NK-92 (cell line): ENCODE data around the gene RAPGEF5.

ENCODE experiments used
- DNase-seq: peaks from one replicate; lab custom pipeline; 2025; ENCODE audit not compliant: unreplicated experiment; lab: John Stamatoyannopoulos, UW

RAPGEF5 gene

DNA sequence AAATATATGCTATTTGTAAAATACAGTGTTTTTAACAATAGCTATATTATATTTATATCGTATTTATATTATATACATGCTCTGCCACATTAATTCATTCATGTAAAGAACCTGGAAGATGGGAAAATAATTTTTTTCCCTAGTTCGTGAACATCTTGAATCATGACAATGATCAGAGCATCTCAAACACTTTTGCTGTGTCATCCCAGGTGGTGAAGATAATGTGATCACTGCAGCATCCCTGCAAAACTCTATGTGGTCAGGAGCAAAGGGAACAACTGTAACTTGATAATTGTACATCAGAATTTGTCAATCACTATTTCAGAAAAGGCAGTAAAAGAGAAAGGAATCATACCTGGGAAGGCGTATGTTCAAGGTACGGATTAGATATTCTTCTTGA is 39.3 kb downstream of the RAPGEF5 start:
- DNase-seq, result no peak

DNA sequence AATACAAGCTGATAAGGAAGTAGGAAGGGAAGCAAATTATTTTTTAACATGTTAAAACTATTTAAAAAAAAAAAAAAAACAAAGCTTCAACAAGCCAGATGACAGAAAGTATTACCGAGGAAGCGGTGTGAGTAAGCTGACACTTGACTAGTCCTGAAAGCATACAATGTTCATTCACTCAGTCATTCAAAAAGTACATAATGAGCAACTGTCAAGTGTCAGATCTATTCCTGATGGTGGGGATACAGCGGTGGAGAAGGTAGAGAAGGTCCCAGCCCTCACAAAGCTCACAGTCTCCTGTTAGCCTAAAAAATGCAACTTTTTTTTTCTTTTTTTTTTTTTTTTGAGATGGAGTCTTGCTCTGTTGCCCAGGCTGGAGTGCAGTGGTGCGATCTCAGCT is 40.0 kb downstream of the RAPGEF5 start:
- no peak for DNase-seq

- DNase-seq, result no peak
Measured at GRCh38 chr7:22307816-22308215, 49.1 kb downstream of the RAPGEF5 start.

- DNase-seq, result no peak
Measured at GRCh38 chr7:22305706-22306105, 51.2 kb downstream of the RAPGEF5 start.

DNA sequence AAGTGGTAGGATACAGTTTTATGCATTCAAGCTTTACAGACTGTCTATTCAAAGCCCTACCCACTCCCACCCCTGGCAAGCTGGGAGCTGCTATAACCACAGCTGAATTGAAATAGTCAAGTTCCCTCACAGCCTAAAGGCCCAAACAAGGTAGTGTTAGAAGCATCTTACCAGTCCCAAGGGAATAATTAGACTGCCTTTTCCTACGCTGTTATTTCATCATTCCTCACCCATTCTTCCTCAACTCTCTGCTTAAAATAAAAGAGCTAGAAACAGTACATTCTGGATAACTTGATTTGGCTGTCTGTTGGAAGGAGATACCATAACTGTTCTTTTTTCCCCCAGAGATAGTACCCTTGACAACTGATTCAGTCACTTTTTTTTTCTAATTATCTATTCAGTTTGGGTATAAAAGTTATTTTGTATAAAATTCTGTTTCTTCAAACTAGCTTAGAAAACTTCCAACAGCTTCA is 54.0 kb downstream of the RAPGEF5 start:
- DNase-seq, result no peak

DNA sequence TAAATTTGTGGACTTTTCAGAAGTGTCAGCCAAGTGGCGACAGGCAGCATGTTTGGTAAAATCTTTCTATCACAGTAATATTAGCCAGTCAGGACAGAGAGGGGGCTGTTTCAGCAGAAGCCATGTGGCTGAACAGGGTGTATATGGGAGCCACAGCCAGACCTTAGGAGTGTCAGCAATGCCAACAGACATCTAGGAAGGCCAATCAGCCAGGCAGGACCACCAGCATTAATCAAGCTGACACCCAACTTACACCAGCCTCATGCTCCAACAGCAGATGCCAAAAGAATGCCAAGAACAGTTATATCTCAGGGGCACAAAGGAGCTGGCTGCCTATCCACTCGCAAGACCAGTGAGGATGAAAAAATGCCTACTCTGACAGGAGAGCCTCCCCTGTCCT is 54.8 kb downstream of the RAPGEF5 start:
- DNase-seq, result no peak

GRCh38 chr7:22301790-22302189 is 55.2 kb downstream of the RAPGEF5 start:
- DNase-seq, result no peak

DNA sequence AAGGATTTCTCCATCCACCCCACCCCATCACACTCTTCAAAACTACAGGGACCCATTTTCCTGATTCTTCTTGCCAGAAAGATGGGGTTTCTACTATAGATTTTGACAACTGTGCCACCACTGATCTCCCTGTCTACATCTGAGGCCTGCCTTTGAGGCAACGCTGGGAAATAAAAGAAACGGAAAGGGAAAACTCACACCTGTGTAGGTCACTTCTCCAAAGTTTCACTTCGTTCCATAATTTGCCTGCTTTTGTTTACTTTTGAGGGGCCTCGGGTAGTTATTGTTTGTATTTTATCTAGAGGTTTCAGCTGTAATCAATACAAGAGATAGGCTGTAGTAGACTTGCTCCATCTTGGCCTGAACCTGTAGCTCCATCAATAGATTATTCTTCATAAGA is 56.1 kb downstream of the RAPGEF5 start:
- DNase-seq, result no peak

DNA sequence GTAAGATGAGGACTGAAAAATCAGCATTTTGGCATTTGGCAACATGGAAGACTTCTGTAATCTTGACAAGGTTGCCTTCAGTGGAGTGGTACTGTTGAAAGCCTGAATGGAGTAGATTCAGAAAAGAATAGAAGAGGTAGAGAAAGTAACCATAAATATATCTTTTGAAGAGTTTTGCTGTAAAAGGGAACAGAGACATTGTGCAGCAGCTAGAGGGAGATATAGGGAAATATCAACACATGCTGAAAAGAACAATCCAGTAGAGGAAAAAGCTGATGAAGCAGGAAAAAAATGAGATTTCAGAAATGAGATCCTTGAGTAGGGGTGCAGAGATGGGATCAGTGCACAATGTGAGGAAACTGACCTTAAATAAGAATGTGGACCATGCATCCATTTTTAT is 60.0 kb downstream of the RAPGEF5 start:
- DNase-seq, result no peak

DNA sequence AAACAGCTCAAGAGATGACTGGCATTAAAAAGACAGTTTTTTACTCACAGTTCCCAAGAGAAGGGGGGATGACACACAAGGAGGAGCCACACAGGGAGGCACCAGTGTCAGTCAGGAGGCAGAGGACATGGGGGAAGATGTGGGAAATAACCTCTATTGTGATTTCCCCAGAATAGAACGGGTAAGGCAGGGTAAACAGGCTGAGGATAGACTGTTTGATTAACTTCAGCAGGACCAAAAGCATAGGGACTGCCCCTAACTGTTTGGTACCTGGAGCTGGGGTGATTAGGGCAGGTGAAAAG is 60.7 kb downstream of the RAPGEF5 start:
- DNase-seq, result no peak

DNA sequence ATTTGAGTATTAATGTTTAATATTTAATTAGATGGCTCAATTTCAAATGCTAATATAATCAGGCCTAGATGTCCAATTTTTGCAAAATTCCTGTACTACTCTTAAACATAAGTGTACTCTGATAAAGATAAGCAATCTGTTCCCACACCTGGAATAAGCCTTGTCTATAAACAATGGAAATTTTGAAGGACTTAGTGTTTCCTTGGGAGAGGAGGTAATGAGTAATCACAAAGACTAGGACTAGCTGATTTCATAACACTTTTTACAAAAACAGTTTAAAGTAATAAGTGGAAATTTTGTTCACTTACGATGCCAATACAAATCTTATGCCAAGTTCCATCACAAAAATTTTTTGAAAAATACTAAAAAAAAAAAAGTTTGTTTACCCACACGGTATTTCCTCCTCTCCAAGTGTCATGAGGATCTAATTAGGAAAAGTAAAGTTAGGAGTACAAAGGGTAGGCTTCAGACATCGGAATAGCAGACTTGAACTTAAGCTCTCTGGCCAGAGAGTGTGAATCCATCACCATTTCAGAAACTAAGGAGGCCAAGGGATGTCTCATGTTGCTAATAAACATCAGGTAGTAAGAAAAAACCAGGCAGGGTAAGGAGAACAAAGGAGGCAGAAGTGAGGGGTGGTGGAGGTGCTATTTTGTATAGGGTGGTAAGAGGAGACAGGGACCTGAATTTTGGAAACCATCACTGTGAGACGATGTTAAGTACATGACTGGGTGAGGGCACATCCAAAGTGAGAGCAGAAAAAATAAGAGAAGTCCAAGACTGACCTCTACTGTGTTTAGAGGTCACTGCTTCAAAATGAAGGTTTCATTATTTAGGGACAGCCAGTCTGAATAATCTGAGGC is 61.3 kb downstream of the RAPGEF5 start:
- no peak for DNase-seq

GRCh38 chr7:22292531-22292930 is 64.4 kb downstream of the RAPGEF5 start:
- DNase-seq, result no peak

GRCh38 chr7:22291977-22292376 is 65.0 kb downstream of the RAPGEF5 start:
- DNase-seq, result no peak

DNA sequence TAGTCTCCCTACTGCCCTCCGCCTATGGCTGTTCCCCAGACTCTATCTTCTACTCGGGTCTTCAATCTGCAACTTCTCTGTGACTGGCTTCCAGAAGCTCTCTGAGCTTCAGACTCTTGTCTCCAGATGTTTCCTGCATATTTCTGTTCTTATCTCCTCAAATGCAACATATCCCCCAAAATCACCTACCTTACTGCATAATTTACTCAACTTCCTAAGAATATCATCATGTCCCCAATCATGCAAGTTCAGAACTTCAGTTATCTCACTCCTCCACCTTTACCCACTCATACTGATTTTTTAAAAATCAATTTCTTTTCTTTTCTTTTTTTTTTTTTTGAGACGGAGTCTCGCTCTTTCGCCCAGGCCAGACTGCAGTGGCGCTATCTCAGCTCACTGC is 68.8 kb downstream of the RAPGEF5 start:
- DNase-seq, result no peak

GRCh38 chr7:22287412-22287811 is 69.5 kb downstream of the RAPGEF5 start:
- no peak for DNase-seq

GRCh38 chr7:22286436-22286835 is 70.5 kb downstream of the RAPGEF5 start:
- DNase-seq, result no peak

- DNase-seq, result no peak
Measured at GRCh38 chr7:22281481-22281880, 75.5 kb downstream of the RAPGEF5 start.

DNA sequence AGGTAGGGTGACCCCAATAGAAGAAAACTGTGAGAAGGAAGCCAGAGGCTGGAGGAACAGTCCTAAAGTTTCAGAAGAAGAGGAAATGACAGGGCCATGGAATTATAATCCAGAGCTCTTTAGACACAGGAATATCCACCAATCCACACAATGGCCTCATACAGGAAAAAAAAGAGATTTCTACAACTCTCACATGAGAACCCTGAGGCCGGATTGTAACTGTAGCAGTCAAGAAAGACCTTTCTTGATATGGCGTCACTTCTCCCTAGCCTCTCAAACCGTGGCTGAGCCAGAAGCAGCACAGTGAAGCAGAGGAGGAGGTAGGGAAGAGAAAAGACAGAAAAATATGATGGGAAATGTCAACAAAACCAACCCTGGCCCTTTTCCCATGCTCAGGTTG is 76.9 kb downstream of the RAPGEF5 start:
- no peak for DNase-seq

DNA sequence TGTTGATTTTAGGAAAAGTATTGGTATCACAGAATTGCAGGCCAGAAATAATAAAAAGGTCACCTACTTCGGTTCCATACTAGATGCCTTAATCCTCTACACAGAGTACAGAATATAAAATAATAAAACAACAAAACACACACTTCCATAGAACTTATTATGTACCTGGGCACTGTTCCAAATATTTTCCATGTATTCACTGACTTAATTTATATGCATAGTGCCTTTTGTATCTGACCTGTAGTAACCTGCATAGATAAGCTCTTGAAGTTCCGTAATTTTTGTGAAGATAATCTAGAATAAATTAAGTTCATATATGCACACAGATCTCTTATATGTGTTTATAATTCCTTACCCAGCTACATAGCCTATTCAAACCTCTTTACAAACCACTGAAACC is 78.3 kb downstream of the RAPGEF5 start:
- no peak for DNase-seq

GRCh38 chr7:22277375-22277774 is 79.6 kb downstream of the RAPGEF5 start:
- no peak for DNase-seq

DNA sequence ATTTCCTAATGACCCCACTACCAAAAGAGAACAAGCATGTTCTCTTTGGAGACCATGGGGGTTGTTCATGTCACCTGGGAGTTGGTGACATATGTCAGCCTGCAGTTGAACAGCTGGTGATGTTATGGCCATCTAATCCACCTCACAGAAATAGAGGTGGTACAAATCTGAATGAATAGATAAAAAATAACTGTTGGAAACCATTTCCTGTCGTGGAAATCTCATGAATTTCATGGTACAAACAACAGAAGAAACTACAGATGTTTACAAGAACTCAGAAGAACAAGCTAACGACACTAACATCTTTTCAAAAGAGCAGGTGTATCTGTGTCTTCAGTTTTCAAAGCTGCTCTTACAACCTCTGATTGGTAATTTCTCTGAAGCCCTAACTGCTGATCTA is 81.3 kb downstream of the RAPGEF5 start:
- no peak for DNase-seq

DNA sequence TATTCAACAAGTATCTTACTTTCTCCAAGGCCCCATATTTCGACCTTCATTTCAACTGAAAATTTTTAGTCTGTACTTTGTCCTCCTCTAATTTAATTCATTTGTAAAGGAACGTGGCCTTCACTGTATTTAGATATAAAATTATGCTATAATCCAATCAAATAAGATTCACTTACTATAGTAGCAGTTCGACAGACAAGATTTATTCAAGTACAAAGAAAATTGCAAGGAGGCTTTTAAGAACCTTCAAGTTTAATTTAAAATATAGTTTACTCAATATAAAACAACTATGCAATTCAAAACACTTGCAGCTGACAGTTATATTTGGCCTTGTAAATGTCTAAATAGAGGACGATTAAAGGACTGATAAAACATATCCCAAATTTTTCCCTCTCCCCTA is 85.6 kb downstream of the RAPGEF5 start:
- DNase-seq, result no peak

DNA sequence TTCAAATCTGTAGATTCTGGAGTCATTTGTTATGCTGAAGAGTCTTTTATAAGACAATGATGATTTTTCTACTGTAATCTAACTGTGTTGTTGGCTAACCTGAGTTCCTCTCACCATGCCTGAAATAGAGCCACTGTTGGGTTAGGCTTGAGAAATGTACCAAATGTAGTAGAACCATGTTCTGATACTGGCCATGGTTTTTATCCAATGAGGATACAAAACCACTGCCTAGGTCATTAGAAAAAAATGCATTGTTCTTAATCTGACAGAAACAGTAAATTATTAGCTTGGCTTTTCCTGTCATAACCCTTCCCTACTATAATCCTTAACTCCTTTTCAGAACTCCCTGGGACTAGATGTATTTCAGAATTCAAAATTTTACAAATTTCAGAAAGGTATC is 86.6 kb downstream of the RAPGEF5 start:
- no peak for DNase-seq
